Left forelimb (tissue), 1 donor: ENCODE measurements around the gene ZNF91.
A peak's percentile ranks its signal among the peaks of the same experiment; 100 is the strongest.
"Not testable (repeated sequence)": the region's sequence is repeated elsewhere in the genome, so short reads cannot be mapped to it uniquely, and the experiment has no call there.

ENCODE experiments used
- DNase-seq: peaks from one replicate; pipeline ENCODE4 v3.0.0-alpha.2; 2018; ENCODE audit warnings: low spot score

Gene ZNF91

DNA sequence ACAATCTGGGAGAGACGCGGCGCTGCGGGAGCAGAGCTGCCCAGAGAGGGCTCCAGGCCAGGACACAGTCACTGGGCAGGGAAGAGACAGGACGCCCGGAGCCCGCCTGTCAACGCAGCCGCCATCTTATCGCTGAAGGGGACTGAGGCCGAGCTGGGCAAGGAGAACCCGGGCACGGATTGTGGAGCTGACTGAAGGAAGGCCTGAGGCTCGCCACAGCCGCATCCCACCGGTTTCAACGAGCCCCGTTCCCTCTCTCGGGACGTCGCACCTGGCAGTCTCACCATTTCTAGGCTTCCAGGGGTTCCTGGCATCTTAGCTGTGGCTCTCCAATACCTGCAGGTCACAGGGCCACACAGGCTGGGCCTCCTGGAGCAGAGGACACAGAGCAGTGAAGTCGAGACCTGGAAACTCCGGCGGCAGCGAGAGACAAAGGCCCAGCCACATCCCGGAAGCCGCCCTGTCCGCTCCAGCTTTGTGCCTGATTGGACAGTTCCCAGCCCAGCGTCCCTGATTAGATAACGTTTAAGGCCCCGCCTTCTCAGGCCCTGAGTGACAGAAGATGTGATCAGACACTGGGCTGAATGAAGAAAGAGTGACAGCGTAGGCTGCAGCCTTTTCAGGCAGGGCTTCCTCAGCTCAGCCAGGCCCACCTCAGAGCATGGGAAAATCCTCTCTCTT is at the start of gene ZNF91:
ZNF91 (minus strand) TSS at position 431 of the 681 bp plus-strand sequence; CDS start at position 314, 117 bp downstream.
- peak; percentile 94 for DNase-seq

DNA sequence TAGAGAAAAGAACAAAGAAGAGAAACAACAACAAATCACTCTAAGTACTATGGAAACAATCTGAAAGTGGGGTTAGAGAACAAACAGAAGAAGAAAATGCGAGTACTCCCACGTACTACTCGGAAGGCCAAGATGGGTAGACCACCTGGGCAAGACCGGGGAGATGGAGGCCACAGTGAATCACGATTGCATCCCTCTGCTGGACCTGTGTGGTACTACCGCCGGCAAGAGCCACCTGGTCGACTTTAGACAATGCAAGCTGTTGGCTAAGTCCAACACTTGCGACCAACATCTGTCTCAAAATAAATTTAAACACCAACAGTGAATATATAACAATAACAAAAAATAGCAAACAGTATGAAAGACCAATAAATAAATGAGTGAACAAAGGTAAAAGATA is 45.5 kb upstream of the ZNF91 start:
- no peak for DNase-seq

DNA sequence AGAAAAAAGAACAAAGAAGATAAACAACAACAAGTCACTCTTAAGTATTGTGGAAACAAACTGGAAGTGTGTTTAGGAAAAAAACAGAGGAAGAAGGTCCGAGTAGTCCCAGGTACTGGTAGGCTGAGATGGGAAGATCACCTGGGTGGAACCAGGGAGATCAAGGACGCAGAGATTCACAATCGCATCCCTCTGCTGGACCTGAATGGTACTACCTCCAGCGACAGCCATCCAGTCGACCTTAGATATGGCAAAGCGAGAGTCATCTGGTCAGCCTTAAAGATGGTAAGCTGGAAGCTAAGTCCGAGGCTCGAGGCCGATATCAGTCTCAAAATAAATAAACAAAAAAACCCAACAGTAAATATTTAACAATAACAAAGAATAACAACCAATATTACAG is 44.9 kb upstream of the ZNF91 start:
- no peak for DNase-seq

DNA sequence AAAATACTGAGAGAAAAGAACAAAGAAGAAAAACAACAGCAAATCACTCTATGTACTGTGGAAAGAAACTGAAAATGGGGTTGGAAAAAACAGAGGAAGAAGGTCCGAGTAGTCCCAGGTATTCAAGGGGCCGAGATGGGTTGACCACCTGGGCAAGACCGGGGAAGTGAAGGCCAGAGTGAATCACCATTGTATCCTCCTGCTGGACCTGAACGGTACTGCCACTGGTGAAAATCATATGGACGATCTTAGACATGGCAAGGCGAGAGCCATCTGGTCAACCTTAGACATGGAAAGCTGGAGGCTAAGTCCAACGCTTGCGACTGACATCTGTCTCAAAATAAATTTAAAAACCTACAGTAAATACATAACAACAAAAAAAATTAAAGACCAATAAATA is 44.4 kb upstream of the ZNF91 start:
- no peak for DNase-seq

DNA sequence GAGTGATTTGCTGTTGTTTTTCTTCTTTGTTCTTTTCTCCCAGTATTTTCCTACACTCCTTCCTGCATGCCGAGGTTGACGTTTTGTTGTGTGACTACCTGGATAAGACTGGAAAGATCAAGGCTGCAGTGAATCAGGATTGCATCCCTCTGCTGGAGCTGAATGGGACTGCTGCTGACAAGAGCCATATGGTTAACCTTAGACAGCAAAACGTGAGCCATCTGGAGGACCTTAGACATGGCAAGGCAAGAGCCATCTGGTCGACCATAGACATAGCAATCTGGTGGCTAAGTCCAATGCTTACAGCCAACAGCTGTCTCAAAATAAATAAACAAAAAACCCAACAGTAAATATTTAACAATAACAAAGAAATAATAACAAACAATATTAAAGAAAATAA is 42.6 kb upstream of the ZNF91 start:
- DNase-seq = no peak

DNA sequence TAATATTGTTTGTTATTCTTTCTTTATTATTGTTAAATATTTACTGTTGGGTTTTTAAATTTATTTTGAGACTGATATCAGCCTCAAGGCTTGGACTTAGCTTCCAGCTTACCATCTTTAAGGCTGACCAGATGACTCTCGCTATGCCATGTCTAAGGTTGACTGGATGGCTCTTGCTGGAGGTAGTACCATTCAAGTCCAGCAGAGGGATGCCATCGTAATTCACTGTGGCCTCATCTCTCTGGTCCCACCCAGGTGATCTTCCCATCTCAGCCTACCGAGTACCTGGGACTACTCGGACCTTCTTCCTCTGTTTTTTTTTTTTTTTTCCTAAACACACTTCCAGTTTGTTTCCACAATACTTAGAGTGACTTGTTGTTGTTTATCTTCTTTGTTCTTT is 41.7 kb upstream of the ZNF91 start:
- no peak for DNase-seq

DNA sequence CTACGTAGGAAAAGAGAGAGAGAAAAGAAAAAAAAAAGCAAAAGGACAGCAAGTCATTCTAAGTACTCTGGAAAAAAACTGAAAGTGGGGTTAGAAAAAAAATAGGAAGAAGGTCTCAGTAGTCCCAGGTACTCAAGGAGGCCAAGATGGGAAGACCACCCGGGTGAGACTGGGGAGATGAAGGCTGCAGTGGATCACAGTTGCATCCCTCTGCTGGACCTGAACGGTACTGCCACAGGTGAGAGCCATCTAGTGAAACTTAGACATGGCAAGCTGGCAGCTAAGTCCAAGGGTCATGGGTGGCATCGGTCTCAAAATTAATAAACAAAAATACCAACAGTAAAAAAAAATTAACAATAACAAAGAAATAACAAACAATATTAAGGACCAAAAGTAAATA is 41.0 kb upstream of the ZNF91 start:
- no peak for DNase-seq

DNA sequence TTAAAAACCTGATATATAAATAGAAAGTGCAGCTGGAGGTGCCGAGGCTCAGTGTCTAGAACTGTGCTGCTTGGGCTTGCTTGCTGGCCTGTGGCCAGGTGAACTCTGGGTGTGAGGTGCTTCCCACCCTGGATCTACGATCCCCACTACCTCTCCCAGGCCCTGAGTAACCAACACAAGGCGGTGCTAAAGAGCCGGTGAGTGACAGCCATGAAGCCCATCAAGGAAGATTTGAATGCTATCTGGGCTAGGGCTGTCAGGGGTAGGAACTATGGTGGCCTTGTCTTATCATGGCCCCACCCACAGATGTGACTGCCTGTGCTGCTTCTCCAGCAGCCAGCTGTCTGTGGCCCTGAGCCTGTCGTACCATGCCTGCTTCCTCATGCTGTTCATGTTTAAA is 25.6 kb upstream of the ZNF91 start:
- no peak for DNase-seq

DNA sequence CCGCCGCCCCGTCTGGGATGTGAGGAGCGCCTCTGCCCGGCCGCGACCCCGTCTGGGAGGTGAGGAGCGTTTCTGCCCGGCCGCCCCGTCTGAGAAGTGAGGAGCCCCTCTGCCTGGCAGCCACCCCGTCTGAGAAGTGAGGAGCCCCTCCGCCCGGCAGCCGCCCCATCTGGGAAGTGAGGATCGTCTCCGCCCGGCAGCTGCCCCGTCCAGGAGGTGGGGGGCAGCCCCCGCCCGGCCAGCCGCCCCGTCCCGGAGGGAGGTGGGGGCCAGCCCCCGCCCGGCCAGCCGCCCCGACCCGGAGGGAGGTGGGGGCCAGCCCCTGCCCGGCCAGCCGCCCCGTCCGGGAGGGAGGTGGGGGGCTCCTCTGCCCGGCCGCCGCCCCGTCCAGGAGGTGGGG is 24.0 kb upstream of the ZNF91 start:
- DNase-seq = not testable (repeated sequence)

DNA sequence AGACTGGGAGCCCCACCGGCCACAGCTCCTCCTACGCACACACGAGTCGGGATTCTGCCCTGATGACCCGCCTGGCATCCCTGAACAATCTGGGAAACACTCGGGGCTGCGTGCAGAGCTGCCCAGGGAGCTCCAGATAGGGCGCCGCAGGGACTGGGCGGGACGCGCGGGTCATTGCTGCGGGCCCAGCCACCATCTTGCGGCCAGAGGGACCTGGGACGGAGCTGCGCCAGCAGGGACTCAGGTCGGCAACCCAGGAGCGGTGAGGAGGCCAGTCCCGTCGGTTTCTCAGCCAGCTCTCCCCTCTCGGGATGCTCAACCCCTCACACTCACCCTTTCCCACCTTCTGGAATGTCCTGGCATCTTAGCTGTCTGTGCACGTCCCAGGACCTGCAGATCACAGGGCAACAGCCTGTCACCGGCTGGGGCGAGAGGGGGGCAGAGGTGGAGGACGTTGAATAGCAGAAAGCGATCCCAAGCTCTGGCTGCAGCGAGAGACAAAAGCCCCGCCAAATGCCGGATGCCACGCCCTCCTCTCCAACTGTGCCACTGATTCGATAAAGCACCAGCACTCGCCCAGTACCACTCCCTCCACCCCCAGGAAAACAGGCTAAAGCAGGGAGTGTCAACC is 20.4 kb upstream of the ZNF91 start:
- no peak for DNase-seq

DNA sequence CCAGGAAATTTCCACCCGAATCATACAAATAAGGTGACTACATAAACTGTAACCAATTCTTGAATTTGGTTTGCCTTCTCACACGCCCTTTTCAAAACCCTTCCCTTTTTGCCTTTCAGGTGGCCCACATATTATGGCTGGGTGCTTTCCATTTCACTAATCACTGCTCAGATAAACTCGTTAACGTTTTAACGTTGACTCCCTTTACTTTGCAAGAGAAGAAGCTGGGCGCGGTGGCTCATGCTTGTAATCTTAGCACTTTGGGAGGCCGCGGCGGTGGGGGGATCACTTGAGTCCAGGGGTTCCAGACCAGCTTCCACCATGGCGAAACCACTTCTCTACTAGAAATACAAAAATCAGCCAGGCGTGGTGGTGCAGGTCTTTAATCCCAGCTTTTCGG is 19.8 kb upstream of the ZNF91 start:
- no peak for DNase-seq

DNA sequence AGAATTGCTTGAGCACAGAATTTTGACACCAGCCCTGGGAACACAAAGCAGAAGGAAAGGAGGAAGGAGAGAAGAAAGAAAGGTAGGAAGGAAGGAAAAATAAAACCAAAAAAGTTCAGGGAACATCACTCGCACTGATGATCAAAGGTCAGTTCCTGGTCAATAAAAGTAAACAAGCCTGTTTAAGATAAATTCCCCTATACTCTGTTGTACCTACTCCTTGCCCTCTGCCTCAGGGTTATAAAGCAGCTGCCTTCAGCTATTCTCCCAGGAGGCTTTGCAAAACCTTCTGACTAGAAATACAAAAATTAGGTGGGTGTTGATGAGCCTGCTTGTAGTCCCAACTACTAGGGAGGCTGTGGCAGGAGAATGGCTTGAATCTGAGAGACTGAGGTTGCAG is 14.9 kb upstream of the ZNF91 start:
- DNase-seq = no peak

DNA sequence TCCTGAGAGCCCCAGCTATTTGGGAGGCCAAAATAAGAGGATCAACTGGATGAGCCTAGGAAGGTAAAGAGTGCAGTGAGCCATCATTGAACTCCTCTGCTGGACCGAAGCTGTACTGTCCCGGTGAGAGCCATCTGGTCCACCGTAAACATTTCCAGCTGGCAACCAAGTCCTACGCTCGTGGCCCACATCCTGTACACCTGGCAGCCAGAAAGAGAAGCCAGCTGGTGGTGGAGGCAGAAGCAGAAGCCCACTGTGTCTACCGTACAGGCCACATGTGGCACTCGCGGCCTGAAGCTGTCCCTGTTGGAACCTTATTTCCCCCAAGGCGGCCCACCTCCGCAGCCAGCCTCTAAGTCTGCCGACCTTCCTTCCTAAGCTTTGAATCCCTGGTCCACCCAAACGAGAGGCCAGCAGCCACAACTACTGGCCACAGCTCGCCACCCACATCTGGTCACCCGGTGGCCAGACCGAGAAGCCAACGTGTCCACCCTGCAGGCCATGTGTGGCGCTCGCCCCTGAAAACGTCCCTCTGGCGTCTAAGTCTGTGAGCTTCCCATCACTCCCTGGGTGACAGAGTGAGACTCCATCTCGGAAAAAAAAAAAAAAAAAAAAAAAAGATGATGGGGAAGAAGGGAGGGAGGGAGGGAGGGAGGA is 14.2 kb upstream of the ZNF91 start:
- DNase-seq = no peak

DNA sequence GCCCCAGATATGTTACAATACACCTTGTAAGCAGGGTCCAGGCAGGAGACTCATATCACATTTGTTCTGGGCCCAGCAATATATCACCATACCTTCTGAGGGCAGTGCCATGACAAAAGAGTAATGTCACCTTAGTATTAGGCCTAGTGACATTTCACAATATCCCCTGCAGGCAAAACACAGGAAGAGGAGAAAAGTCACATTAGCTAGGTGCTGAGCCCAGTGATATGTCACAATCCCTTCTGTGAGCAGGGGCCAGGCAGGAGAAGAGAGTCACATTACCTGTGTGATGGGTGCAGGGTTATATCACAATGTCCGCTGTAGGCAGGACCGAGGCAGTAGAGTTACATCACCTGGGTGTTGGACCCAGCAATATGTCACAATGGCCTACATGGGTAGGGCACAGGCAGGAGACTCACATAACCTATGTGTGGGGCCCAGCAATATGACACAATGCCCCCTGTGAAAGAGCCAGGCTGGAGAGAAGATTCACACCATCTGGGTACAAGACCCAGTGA is 12.4 kb upstream of the ZNF91 start:
- no peak for DNase-seq

DNA sequence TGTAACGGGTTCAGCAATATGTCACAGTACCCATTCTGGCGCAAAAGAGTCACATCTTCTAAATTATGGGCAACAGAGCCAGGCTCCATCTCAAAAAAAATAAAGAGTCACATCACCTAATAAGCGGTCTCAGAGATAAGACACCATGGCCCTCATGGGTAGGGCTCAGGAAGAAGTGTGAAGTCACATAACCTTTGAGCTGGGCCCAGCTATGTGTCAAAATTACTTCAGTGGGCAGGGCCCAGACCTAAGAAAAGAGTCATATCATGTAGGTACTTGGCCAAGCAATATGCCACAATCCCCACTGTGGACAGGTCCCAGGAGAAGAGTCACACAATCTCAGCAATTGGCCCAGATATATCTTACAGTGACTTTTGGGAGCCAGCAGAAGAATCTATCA is 11.4 kb upstream of the ZNF91 start:
- no peak for DNase-seq

DNA sequence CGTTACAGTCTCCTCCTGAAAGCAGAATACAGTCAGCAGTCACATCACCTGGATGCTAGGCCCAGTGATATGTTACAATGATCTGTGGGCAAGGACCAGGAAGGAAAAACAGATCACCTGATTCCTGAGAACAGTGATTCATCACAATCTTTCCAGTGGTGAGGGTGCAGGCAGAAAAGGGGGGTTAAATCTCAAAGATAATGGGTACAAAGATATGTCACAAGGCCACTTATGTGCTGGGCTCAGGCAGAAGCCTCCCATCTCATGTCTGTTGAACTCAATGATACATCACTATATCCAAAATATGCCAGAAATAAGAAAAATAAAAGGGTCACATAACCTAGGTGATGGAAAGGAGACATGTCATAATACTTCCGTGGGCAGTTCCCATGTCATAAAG is 10.8 kb upstream of the ZNF91 start:
- no peak for DNase-seq

DNA sequence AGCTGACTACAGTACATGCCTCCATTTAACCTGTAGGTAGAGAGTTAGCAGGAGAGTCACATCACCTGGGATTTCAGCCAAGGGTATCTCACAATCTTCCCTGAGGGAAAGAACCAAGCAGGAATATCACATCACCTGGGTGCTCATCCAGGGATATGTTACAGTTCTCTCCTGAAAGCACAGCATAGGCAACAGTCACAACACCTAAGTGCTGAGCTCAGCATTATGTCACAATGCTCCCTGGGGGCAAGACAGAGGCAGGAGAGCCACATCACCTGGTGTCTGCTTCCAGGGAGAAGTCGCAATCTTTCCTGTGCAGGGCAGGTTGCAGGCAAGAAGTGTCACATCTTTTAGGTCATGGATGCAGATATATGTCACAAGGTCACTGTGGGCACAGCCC is 9.4 kb upstream of the ZNF91 start:
- no peak for DNase-seq

DNA sequence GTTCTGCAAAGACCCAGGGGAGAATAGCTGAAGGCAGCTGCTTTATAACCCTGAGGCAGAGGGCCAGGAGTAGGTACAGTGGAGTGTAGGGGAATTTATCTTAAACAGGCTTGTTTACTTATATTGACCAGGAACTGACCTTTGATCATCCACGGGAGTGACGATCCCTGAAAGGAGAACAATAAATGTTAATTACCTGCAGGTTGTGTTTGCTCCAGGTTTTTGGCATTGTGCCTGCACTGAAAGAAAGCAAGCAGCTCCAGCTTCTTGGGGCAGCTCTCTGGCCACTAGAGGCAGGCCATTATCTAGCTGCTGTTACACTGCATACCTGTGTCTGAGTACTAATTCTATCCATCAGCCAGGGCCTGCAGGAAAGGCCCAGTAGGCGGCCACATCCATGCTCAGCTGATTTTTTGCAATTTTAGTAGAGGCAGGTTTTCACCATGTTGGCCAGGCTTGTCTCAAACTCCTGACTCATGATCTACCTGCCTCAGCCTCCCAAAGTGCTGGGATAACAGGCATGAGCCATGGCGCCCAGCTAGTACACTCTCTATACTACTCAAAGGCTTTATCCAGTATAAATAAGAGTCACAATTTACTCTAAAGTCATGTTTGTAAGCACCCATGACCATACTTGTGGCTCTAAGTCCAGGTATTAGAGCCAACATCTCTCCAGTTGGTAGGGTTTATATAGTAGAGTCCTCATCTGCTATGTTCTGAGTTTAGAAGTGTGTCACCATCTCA is 8.5 kb upstream of the ZNF91 start:
- DNase-seq = no peak

DNA sequence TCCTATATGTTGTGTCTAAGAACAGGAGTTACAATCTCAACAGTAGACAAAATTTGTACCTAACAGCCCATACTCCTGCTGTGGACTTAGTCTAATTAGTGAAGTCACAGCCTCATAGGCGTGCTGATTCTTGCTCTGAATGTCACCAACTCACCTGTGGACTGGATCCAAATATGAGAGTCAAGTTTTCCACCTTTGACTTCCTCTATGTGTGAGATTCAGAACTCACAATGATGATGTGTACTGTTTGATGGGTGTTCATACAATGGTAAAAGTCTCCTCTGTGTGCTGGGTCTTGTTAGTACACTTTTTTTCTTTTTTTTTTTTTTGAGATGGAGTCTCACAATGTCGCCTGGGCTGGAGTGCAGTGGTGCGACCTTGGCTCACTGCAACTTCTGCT is 7.8 kb upstream of the ZNF91 start:
- DNase-seq = no peak

DNA sequence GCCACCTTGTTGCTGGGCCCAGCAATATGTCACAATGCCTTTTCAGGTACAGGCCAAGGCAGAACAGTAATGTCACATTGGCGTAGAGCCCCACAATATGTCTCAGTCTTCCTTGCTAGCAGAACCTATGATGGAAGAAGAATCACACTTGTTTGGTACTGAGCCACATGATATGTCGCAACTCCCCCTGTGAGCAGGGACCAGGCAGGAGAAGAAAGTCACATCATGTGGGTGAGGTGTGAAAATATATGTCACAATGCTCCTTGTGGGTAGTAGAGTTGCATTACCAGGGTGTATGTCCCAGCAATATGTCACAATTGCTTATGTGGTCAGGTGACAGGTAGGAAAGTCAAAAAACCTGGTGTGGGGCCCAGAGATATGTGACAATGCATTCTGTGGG is 7.1 kb upstream of the ZNF91 start:
- DNase-seq = no peak

DNA sequence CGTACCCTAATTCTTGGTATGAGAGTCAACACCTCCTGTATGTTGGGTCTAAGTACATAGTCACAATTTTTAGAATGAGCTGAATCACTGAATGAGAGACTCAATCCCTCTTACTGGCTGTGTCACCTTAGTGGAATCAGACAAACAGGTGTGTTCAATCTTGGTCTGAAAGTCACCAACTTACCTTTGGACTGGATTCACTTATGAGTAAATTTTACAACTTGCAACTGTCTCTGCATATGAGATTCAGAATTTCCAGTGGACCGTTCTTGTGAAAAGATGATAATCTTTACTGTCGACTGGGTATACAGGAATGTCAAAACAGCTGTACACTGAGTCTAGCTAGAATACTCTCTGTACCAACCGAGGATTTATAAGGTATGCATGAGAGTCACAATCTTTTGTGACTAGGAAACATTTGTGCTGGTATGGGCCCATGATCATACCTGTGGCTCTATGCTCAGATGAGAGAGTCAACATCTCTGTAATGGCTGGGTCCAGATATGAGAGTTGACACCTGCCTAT is 5.9 kb upstream of the ZNF91 start:
- DNase-seq = no peak

DNA sequence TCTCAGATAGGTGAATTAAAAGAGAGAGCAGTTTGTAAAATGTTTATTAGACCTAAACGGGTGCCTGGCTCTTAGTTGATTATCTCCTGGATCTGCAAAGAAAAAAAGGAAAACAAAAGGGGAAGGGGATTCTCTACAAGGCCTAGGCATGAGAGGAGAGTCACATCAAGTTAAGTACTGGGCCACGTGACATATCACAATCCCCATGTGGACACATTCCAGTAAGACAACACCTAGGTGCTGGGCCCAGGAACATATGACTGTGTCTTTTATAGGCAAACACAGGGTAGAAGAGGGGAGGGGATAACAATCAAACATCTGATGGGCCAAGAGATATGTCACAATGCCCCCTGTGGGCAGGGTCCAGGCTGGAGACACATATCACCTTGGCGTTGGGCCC is 4.2 kb upstream of the ZNF91 start:
- DNase-seq = no peak
